K562 treated with DMSO at 1 percent for 48 hours (cell line): Measurements from ENCODE around the gene RCOR2. TPM values are rescaled to one million over a fixed set of nuclear protein-coding genes. Genes with fewer than 3 reads are reported as not detected.

ENCODE experiments used
- total RNA-seq: library from RNA; unstranded; fragments of 300-600 nt; gene quantifications from 2 replicates; pipeline ENCODE4 v1.2.3, GENCODE V29; 2022; ENCODE audit warnings: low replicate concordance; ENCODE audit errors: extremely low read depth

RCOR2 gene
- total RNA-seq = not detected in 2 replicates

GRCh38 chr11:63916837-63917691, at the start of gene RCOR2:
RCOR2 (minus strand) TSS chr11:63917164; CDS start chr11:63916456, 708 bp downstream.

DNA sequence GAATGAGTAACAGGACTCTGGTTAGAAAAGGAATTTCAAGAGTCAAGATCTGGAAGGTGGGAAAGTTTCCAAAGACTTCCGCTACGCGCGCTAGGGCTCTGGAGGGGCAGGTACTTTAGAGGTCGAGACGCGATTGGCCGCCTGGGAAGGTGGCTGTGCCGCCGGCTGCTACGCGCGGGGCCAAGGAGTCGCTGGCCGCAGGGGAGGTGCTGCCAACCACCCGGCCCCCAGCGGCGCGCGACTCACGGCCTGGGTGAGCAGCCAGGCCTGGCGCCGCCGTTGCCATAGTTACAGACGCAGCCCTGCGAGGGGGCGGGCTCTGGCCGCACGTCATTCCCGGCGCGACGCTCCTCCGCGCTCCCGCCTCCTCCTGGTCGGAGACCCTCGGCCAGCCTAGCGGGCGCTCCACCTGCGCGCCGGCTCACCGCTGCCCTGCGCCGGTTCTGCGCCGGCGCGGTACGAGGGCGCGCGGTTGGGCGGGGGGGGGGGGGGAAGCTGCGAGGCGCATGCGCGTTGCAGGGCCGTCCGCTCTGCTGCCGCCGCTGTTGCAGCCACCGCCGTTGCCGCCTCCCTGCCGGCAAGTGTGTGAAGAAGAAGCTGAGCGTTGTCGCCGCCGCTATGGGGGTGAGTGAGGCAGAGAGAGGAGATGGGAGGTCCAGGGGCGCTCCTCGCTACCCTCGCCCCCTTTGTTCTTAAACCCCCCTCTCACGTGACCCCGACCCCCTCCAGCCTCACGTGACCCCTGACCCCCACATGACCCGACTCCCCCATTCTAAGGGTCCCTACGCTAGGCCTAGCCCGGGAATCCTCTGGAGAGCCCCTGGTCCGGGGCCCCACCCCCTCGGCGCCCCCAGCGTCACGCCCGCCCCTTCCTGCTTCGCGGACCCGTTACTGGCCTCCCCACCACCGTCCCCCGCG, 21.8 kb upstream of the RCOR2 start, which contains the start of gene NAA40:
Gene NAA40 (plus strand): TSS at position 524 of the 918 bp plus-strand sequence. CDS start 95 bp downstream, at position 619.

Other genes starting within 250 kb of the RCOR2 start
- not detected in 2 replicates for gene ATL3, start 245.8 kb downstream of the RCOR2 start, total RNA-seq
- gene RTN3, start 235.7 kb downstream of the RCOR2 start, total RNA-seq = not detected in 2 replicates
- not detected in 2 replicates for gene ZFTA, start 148.4 kb downstream of the RCOR2 start, total RNA-seq
- gene SPINDOC, start 103.7 kb downstream of the RCOR2 start, total RNA-seq = not detected in 2 replicates
- not detected in 2 replicates for gene MARK2, start 78.1 kb downstream of the RCOR2 start, total RNA-seq
- not detected in 2 replicates for gene NAA40, start 21.8 kb upstream of the RCOR2 start, total RNA-seq
- not detected in 2 replicates for gene COX8A, start 57.5 kb upstream of the RCOR2 start, total RNA-seq
- not detected in 2 replicates for gene OTUB1, start 69.3 kb upstream of the RCOR2 start, total RNA-seq
- not detected in 2 replicates for gene FLRT1, start 118.8 kb upstream of the RCOR2 start, total RNA-seq
- not detected in 2 replicates for gene MACROD1, start 248.9 kb upstream of the RCOR2 start, total RNA-seq